A673 (cell line): ENCODE data around the gene DNAH1. TPM values are rescaled to one million over a fixed set of nuclear protein-coding genes. Genes with fewer than 3 reads are reported as not detected.

ENCODE experiments used
- BruUV-seq: library from RNA; stranded (reverse); fragments of 400-500 nt; replicated peaks from 2 replicates; lab custom pipeline; 2021; lab: Mats Ljungman, UMichigan
- CTCF ChIA-PET: fragments of 300-600 bp; sonication (Branson Sonifier 250); formaldehyde crosslinking; loops from one replicate; lab custom pipeline; 2022; ENCODE audit warnings: antibody characterized with exemption; lab: Charles Lee
- POLR2A ChIA-PET: fragments of 300-600 bp; sonication (Branson Sonifier 250); formaldehyde crosslinking; loops from one replicate; lab custom pipeline; 2022; ENCODE audit warnings: antibody characterized with exemption; ENCODE audit not compliant: low non-redundant PET; lab: Charles Lee
- DNase-seq: peaks from one replicate; pipeline ENCODE4 v3.0.0-alpha.2; 2015; ENCODE audit warnings: low spot score
- H3K27ac ChIP-seq: fragments of 200-600 bp; sonication (generic); 2 replicates; pipeline ENCODE4 v1.5.1; 2016; ENCODE audit warnings: mixed run types, low read depth, mild to moderate bottlenecking, mixed read lengths, antibody characterized with exemption, low read length; ENCODE audit not compliant: poor library complexity, severe bottlenecking
- H3K27me3 ChIP-seq: fragments of 200-600 bp; sonication (generic); replicated peaks from 2 replicates; pipeline ENCODE4 v1.6.1; 2017; ENCODE audit warnings: mixed run types, low read depth, mild to moderate bottlenecking, mixed read lengths, antibody characterized with exemption, low read length; ENCODE audit not compliant: insufficient read depth, poor library complexity
- H3K36me3 ChIP-seq: fragments of 200-600 bp; sonication (generic); 2 replicates; pipeline ENCODE4 v1.6.1; 2016; ENCODE audit warnings: mixed run types, mild to moderate bottlenecking, mixed read lengths, antibody characterized with exemption, low read length; ENCODE audit not compliant: insufficient read depth, poor library complexity, severe bottlenecking
- H3K4me1 ChIP-seq: fragments of 200-600 bp; sonication (generic); 2 replicates; pipeline ENCODE4 v1.6.1; 2017; ENCODE audit warnings: mixed run types, mild to moderate bottlenecking, mixed read lengths, antibody characterized with exemption, low read length; ENCODE audit not compliant: insufficient read depth, poor library complexity, severe bottlenecking
- H3K4me3 ChIP-seq: fragments of 200-600 bp; sonication (generic); 2 replicates; pipeline ENCODE4 v1.5.1; 2016; ENCODE audit warnings: low read depth, mixed run types, mild to moderate bottlenecking, mixed read lengths, low read length; ENCODE audit not compliant: poor library complexity, severe bottlenecking
- H3K9me3 ChIP-seq: fragments of 200-600 bp; sonication (generic); 2 replicates; pipeline ENCODE4 v1.6.1; 2016; ENCODE audit warnings: mixed run types, low read depth, mild to moderate bottlenecking, mixed read lengths, antibody characterized with exemption, low read length; ENCODE audit not compliant: poor library complexity, severe bottlenecking
- CTCF ChIP-seq: fragments of 300-800, 200-600 bp; sonication (generic); conservative IDR thresholded peaks from 2 replicates; pipeline ENCODE4 v1.5.1; 2017; ENCODE audit warnings: low read depth, mild to moderate bottlenecking, antibody characterized with exemption, low read length, moderate library complexity, mixed read lengths
- EZH2 ChIP-seq: fragments of 200-600 bp; sonication (generic); IDR thresholded peaks from 2 replicates; pipeline ENCODE4 v1.6.1; 2017; ENCODE audit warnings: borderline replicate concordance, low read depth, mild to moderate bottlenecking, mixed read lengths, antibody characterized with exemption, low read length; ENCODE audit not compliant: poor library complexity, severe bottlenecking
- intact Hi-C: fragments of 100-400 bp; cut with micrococcal nuclease; formaldehyde crosslinking; loops from one replicate; pipeline ENCODE4 v1.10.0; 2022; ENCODE audit not compliant: unreplicated experiment
- total RNA-seq: library from RNA; stranded (reverse); gene quantifications from 2 replicates; pipeline ENCODE4 v1.2.3, GENCODE V29; 2021

Gene DNAH1
- total RNA-seq, 1 experiment from 2014 or later = 1.3 TPM

DNA sequence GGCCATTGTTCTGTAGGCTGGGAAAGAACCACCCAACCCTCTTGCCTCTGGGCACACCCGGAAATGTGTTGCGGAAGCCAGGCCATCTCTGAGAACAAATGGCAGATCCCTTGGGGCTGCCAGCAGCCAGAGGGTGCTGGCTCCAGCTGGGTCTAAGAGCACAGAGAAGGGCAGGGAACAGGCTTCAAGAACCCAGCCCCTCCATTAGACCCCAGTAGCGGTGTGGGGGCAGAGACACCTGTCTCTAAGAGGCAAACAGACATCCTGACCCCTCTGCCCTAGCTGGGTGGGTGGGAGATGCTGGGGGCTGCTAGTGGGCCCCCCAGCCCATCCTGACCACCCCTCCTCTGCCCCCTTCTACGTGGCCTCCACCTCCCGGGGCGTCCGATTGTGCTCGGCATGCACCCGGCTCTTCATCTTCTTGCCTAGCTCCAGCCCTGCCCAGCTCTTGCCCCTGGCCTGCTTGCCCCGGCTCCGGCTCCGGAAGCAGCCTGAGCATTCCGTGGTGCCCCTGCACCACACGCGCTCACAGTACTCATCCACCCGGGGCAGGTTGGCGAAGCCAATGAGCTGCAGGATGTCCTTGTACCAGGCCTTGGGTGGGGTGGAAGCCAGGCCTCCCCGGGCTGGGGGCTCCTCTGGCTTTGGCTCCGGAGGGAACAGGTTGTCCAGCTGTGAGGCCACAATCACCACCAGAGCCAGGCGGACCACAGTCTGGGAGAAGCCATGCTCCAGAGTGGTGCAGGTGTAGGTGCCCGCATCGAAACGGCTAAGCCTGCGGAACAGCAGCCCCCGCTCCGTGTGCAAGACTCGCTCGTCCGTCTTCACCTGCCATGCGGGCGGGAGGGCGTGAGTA lies 119.4 kb downstream of the DNAH1 start:
- Histone ChIP-seq H3K27ac (no peak overlapping the region), H3K9me3 (no peaks in the 10 kb centered on the region), H3K27me3 (no peaks in the 10 kb centered on the region), H3K36me3 (no peaks in the 10 kb centered on the region), H3K4me1 (no peaks in the 10 kb centered on the region), H3K4me3 (no peak overlapping the region)
- intact Hi-C loops = no loop called here
- ChIA-PET CTCF (no interaction called here), POLR2A (no interaction called here)
- TF ChIP-seq EZH2 (no peak), CTCF (no peak)
- BruUV-seq = no TSS peak
- DNase-seq = no peak

GRCh38 chr3:52436500-52437149 lies 120.5 kb downstream of the DNAH1 start:
- Histone ChIP-seq H3K4me3 (no peak overlapping the region), H3K27ac (no peak overlapping the region), H3K27me3 (no peaks in the 10 kb centered on the region), H3K36me3 (no peaks in the 10 kb centered on the region), H3K4me1 (no peaks in the 10 kb centered on the region), H3K9me3 (no peaks in the 10 kb centered on the region)
- intact Hi-C loops = no loop called here
- CTCF ChIA-PET = no interaction called here
- TF ChIP-seq CTCF (no peak), EZH2 (no peak)
- BruUV-seq = no TSS peak
- no peak for DNase-seq
- POLR2A ChIA-PET = no interaction called here

DNA sequence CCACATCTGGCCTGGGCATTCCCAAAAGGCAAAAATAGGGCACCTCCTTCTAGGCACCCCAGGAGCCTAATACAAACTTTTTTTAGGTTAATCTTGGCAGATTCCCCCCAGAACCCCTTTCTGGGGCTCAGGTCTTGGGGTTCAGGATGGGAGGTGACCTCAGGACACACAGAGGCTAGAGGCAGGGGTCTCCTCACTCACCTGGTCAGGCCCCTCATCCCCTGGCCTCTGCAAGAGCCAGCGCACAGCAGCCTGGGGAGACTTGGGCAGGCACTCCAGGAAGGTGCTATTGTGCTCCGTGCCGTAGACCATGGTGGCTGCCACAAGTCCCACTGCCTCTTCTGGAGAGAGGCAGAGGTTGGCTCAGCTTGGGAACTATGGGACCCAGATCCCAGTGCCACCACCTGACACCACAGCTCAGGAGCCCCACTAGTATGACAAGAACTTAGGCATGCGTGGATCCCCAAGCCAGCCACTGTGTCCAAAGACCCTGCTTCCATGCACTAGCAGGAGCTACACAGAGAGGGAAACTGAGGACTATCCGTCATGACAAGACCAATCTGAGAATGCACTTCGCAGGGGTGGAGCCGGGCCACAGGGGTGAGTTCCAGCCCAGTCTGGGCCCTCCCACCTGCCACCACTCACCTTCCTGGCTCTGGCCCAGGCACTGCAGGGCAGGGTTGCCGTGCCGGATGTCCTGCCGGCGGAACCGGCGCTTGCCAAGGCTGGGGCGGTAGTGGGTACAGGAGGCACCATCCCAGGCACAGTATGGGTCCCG lies 121.4 kb downstream of the DNAH1 start:
- intact Hi-C loops = no loop called here
- no peaks in the 10 kb centered on the region for H3K36me3 ChIP-seq
- no peaks in the 10 kb centered on the region for H3K27me3 ChIP-seq
- no peak for DNase-seq
- TF ChIP-seq EZH2 = no peak
- TF ChIP-seq CTCF = no peak
- ChIA-PET POLR2A (no interaction called here), CTCF (no interaction called here)
- no TSS peak for BruUV-seq
- no peak overlapping the region for H3K27ac ChIP-seq
- no peaks in the 10 kb centered on the region for H3K9me3 ChIP-seq
- no peak overlapping the region for H3K4me3 ChIP-seq
- H3K4me1 ChIP-seq = no peaks in the 10 kb centered on the region
